Activated CD8-positive, alpha-beta memory T cell treated with anti-CD3 and anti-CD28 coated beads, Interleukin-2, amount 10 ng/mL, durations not matched to agents 7 days and 5 days (primary cell): ENCODE data around the gene SNAP47. TPM values are rescaled to one million over a fixed set of nuclear protein-coding genes. Genes with fewer than 3 reads are reported as not detected.

ENCODE experiments used
- ATAC-seq: fragments of 150-1000 bp; cut with Tn5 transposase; one replicate; pipeline ENCODE4 v1.10.0; 2021; ENCODE audit warnings: moderate library complexity
- CTCF ChIA-PET: fragments of 350-600 bp; sonication (Branson Sonifier 250); formaldehyde crosslinking; loops from one replicate; lab custom pipeline; 2021; ENCODE audit warnings: antibody characterized with exemption; lab: Charles Lee
- DNase-seq: peaks from one replicate; pipeline ENCODE4 v3.0.0-alpha.2; 2020
- H3K27ac Mint-ChIP-seq: one replicate; pipeline ENCODE4 v1.8.0; 2021; ENCODE audit warnings: mild to moderate bottlenecking, mixed read lengths
- H3K27me3 Mint-ChIP-seq: one replicate; pipeline ENCODE4 v1.8.0; 2021; ENCODE audit warnings: mixed read lengths
- H3K36me3 Mint-ChIP-seq: one replicate; pipeline ENCODE4 v1.8.0; 2021; ENCODE audit warnings: mild to moderate bottlenecking, mixed read lengths
- H3K4me1 Mint-ChIP-seq: one replicate; pipeline ENCODE4 v1.8.0; 2021; ENCODE audit warnings: mixed read lengths
- H3K4me3 Mint-ChIP-seq: one replicate; pipeline ENCODE4 v1.8.0; 2021; ENCODE audit warnings: mild to moderate bottlenecking, moderate library complexity, mixed read lengths
- H3K9me3 Mint-ChIP-seq: one replicate; pipeline ENCODE4 v1.8.0; 2022; ENCODE audit warnings: low read depth, mixed read lengths
- total RNA-seq, 2 experiments: library from RNA; stranded (reverse); gene quantifications; one replicate each; pipeline ENCODE4 v1.2.3, GENCODE V29; 2021

The SNAP47 gene
- total RNA-seq, 2 experiments from 2014 or later: 33.9 to 35.3 TPM

DNA sequence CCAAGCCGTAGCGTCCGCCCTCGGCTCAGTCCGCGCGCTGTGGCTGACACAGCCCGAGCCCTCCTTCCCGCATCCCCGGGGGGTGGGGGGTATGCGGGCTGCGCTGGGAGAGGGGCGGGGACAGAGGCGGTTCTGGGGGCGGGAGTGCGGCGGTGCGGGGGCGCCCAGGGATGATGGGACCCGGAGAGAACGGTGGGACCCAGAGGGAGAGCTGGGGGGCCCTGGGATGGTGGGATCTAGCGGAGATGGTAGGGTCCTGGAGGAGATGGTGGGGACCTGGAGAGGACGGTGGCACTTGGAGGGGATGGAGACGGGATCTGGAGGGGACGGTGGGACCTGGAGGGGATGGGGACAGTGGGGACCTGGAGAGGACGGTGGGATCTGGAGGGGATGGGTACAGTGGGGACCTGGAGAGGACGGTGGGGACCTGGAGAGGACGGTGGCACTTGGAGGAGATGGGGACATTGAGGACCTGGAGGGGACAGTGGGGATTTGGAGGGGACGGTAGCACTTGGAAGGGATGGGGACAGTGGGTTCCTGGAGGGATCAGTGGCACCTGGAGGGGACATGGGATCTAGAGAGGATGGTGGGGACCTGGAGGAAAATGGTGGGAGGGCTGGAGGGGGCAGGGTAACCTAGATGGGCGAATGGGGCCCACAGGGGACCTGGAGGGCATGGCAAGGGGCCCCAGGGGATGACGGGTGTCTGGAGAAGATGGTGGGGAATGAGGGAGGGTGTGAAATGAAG lies 477 bp downstream of the SNAP47 start:
- Mint-ChIP-seq H3K27ac (peak overlapping the region; percentile 86), H3K4me1 (peaks cover 41% of the 10 kb centered on the region), H3K9me3 (no peaks in the 10 kb centered on the region), H3K4me3 (peak overlapping the region; percentile 89), H3K27me3 (no peaks in the 10 kb centered on the region), H3K36me3 (peaks cover 12% of the 10 kb centered on the region)
- ATAC-seq (no peak), DNase-seq (no peak)
- CTCF ChIA-PET: interaction anchor here (0.7 to 1.0 kb wide), 3 partner anchors 11 to 365 kb away, joined by 3 to 4 read pairs (median 3); no protein-coding TSS in a partner anchor

DNA sequence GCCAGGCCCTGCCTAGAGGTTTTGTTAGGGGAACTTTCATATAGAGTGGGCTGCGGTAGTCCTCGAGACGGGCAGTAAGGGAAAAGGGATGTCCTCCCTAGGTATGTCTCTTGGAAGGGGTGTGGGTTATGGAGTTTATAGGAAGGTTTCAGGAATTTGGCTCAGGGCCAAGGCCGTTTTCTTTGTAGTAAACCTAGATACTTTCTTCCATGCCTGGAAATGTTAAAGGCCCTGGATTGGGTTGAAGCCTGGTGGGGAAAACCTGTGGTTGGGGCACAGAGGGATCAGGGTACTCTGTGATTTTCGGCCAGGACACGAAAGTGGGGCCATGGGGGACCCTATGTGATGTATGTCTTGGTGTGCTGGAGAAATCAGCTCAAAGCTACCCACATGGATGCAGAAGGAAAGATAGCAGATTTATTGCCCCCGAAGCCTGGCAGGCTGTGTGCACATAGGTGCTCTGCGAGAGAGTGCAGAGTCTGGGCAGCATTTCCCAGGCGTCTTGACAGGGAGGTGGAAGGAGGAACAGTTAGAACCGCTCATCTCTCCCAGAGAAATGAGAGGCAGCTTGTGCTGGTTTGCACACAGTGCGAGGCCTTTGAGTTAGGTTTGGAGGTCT lies 1.7 kb downstream of the SNAP47 start:
- peaks cover 45% of the 10 kb centered on the region for H3K4me1 Mint-ChIP-seq
- ATAC-seq (no peak), DNase-seq (peak; percentile 26)
- H3K27ac Mint-ChIP-seq: peak overlapping the region; percentile 3
- CTCF ChIA-PET: interaction anchor here (0.6 to 0.9 kb wide), 2 partner anchors 10 to 1432 kb away, joined by 3 to 4 read pairs; no protein-coding TSS in a partner anchor
- peak overlapping the region; percentile 5 for H3K4me3 Mint-ChIP-seq
- H3K36me3 Mint-ChIP-seq: peaks cover 12% of the 10 kb centered on the region
- H3K27me3 Mint-ChIP-seq: no peaks in the 10 kb centered on the region
- no peaks in the 10 kb centered on the region for H3K9me3 Mint-ChIP-seq

DNA sequence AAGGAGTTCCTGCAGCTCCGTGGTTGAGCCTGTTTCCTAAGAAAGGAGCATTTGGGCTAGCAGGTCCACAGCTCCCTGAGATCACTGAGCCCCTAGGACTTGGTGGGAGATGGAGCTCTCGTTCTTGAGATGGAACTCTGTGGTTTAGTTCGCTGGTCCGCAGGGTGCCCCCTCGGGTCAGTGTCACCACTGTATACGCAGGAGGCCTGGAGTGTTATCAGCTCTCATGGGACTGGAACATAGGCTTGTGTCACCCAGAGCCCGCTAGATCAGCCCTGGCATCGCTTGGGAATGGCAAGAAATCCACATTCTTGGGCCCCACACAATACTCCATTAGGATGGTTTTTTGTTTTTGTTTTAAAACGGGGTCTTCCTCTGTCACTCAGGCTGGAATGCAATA lies 3.6 kb downstream of the SNAP47 start:
- CTCF ChIA-PET: no interaction called here
- no peak overlapping the region for H3K27ac Mint-ChIP-seq
- DNase-seq (no peak), ATAC-seq (no peak)
- H3K27me3 Mint-ChIP-seq: no peaks in the 10 kb centered on the region
- no peak overlapping the region for H3K4me3 Mint-ChIP-seq
- H3K36me3 Mint-ChIP-seq: peaks cover 4% of the 10 kb centered on the region
- peaks cover 39% of the 10 kb centered on the region for H3K4me1 Mint-ChIP-seq
- H3K9me3 Mint-ChIP-seq: no peaks in the 10 kb centered on the region

DNA sequence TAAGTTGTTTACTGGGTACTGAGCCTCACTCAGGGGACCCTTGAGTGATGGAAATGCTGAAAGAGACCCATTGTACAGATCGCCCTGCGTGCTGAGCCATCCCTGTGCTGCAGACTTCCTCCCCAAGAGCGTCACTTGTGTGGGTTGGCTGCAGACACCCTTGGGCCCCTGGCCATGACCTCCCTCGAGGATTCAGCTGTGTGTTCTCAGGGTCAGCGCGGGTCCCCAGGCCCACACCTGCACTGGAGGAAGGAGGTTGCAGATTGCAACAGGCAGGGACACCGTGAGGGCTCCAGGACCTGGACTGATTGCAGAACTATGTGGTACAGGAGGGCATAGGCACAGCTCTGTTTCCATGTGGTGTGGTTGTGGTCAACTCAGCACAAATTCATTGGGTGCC lies 4.4 kb downstream of the SNAP47 start:
- CTCF ChIA-PET: no interaction called here

DNA sequence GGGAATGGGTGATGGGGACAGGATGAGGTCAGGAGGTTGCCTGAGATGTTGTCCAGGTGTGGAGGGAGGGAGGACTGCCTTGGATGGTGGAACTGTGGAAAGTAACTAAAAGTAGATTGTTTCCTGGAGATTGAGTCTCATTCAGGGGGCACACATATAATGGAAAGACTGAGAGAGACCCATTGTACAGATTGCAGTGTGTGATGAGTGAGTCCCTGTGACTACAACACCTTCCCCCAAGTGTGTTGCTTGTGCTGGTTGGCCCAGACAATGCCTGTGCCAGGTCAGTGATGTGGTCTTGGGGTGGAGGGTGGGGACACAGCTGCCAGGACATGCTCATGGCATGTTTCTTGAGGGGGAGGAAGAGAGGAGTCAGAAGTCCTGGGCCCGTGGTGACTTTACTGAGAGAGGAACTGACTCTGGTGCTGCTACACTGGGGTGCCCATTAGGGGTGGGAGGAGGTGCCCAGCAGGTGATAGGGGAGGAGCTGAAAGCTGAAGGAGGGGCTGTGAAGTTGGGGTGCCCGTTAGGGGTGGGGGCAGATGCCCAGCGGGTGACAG lies 5.2 kb downstream of the SNAP47 start:
- ATAC-seq (no peak), DNase-seq (no peak)
- H3K4me1 Mint-ChIP-seq: peaks cover 40% of the 10 kb centered on the region
- CTCF ChIA-PET: no interaction called here
- H3K4me3 Mint-ChIP-seq: no peak overlapping the region
- no peaks in the 10 kb centered on the region for H3K27me3 Mint-ChIP-seq
- peaks cover 2% of the 10 kb centered on the region for H3K36me3 Mint-ChIP-seq
- no peaks in the 10 kb centered on the region for H3K9me3 Mint-ChIP-seq
- H3K27ac Mint-ChIP-seq: peak overlapping the region; percentile 8

More for the DNA sequence above, 4.4 kb downstream of the SNAP47 start:
- DNase-seq (no peak), ATAC-seq (no peak)
- Mint-ChIP-seq H3K4me1 (peaks cover 37% of the 10 kb centered on the region), H3K4me3 (no peak overlapping the region), H3K9me3 (no peaks in the 10 kb centered on the region), H3K27me3 (no peaks in the 10 kb centered on the region), H3K27ac (no peak overlapping the region), H3K36me3 (peaks cover 3% of the 10 kb centered on the region)

DNA sequence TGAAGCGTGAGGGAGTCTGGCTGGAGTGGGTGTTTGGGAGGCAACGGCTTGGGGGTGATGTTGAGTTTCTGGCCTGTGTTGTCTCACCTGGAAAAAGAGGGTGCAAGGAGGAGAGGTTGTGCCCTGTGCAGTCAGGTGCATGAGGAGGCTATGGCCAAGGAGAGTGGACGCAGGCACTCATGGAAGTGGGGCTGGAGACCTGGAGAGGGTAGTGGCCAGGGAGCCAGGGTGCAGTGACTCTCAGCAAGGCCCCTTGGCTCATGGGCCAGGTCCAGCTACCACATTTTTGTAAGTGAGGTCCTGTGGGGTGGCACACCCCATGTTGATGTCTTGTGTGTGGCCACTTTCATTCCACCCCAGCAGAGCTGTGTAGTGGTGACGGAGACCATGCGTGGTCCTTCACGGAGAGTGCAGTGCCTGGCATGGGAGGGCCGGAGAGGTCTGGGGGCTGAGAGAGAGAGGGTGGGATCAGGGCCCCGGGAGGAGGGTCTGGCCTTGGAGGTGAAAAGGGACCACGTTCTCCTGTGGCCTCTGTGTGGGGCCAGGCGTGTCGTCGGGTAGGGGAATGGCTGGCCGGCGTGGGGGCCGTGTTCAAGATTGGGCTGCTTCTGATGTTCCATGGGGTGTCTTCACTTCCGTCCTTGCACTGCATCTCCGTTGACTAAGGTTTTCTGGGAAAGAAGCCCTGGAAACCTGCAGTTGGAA lies 6.1 kb downstream of the SNAP47 start:
- ATAC-seq (no peak), DNase-seq (no peak)
- CTCF ChIA-PET: no interaction called here
- Mint-ChIP-seq H3K4me3 (no peak overlapping the region), H3K27me3 (no peaks in the 10 kb centered on the region), H3K36me3 (peaks cover 2% of the 10 kb centered on the region), H3K9me3 (no peaks in the 10 kb centered on the region), H3K27ac (no peak overlapping the region), H3K4me1 (peaks cover 37% of the 10 kb centered on the region)

DNA sequence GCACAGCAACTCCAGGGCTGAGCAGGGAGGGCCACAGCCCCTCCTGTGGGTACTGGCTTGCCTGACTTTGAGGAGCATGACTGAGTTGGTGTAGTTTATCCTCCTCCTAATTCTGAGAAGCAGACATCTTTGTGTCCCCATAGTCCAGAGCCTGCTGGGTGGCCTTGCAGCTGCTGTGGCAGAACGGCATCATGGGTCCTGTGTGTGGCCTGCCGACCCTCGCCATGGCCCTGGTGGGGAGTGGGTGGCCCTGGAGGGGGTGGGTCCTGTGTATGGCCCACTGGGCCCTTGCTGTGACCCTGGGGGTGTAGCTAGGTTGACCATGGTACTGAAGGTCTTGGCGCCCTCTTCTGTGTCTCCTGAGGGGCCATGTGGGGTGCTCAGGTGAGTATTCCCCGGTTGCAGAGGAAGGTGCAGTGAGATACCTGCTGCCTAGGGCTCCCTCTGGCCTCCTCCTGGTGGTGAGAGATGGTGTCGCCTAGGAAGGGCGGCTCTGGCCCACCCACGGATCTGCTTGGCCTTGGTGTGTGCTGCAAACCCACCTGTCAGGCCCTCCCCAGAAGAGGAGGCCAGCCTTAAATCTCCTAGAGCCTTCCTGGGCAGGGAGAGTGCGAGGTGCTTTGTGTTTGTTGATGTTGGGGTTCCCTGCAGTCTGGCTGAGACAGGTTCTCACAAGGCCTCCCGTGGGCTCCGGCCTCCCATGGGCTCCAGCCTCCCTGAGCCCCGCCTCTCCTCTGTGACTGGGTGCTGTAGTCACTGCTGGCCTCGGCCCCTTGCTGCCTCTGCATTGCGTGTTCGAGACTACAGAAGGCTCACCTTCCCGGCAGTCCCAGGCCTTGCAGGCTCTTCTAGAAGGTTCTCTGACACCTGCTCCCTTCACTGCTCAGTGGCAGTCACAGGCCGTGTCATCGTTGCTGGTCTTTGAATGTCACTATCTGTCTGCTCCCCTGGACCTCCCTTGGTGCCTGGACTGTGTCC lies 7.8 kb downstream of the SNAP47 start:
- Mint-ChIP-seq H3K27ac (no peak overlapping the region), H3K36me3 (peaks cover 4% of the 10 kb centered on the region), H3K27me3 (no peaks in the 10 kb centered on the region), H3K9me3 (no peaks in the 10 kb centered on the region), H3K4me1 (peaks cover 41% of the 10 kb centered on the region), H3K4me3 (no peak overlapping the region)
- CTCF ChIA-PET: no interaction called here
- ATAC-seq (no peak), DNase-seq (no peak)

DNA sequence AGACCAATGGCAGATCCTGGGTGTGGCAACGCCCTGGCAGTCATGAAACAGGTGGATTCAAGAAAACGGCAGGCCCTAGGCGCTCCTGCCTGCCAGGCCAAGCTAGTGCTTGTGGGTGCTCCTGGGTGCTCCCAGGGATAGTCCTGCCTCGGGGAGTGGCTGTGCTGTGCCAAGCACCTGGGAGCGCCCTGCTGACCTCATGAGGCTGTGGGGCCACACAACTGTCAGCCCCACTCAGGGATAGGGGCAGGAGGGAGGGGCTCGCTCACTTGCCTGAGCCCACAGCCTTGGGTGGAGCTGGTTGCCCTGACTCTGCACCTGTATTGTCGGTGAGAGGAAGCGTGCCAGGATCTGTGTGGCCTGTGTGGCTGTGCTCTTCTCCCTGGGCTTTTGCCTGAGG lies 9.4 kb downstream of the SNAP47 start:
- peaks cover 13% of the 10 kb centered on the region for H3K36me3 Mint-ChIP-seq

DNA sequence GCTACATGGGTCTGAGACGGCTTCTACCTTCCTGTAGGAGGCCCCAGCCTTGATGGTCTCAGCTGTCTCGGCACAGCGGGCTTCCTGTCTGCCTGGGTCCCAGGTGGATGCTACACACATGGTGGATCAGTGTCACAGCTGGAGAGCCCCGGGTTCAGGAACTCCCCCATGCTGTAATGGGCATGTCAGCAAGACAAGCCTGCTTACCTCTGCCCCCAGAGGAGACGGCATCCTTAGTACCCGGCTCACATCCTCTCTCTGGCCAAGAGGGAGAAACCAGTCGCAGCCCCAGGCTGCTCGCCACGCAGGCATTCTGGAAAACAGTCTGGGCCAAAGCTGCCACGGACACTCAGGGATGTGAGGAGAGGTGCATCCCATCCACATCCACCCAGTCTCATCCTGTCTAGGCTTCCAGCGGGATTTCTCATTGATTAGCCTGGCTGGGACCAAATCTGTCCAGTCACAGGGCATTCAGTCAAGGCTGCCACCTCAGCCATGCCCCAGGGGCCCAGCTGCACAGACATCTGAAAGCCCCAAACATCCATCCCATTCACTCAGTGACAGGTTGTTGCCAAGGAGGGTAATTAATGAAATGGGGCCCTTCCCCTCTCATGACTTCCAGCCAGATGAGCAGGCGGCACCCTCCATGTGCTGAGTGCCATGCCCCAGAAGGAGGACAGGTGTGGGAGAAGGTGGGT lies 10.5 kb downstream of the SNAP47 start:
- ATAC-seq (no peak), DNase-seq (no peak)
- H3K9me3 Mint-ChIP-seq: no peaks in the 10 kb centered on the region
- no peaks in the 10 kb centered on the region for H3K27me3 Mint-ChIP-seq
- peaks cover 43% of the 10 kb centered on the region for H3K4me1 Mint-ChIP-seq
- no peak overlapping the region for H3K27ac Mint-ChIP-seq
- peaks cover 11% of the 10 kb centered on the region for H3K36me3 Mint-ChIP-seq
- H3K4me3 Mint-ChIP-seq: no peak overlapping the region
- CTCF ChIA-PET: no interaction called here

More for the DNA sequence above, 9.4 kb downstream of the SNAP47 start:
- H3K27me3 Mint-ChIP-seq: no peaks in the 10 kb centered on the region
- no peak overlapping the region for H3K4me3 Mint-ChIP-seq
- no peak overlapping the region for H3K27ac Mint-ChIP-seq
- CTCF ChIA-PET: interaction anchor here (1.5 kb wide), 1 partner anchor 21 kb away, joined by 6 read pairs; no protein-coding TSS in a partner anchor
- ATAC-seq: no peak
- no peak for DNase-seq
- peaks cover 49% of the 10 kb centered on the region for H3K4me1 Mint-ChIP-seq
- H3K9me3 Mint-ChIP-seq: no peaks in the 10 kb centered on the region

DNA sequence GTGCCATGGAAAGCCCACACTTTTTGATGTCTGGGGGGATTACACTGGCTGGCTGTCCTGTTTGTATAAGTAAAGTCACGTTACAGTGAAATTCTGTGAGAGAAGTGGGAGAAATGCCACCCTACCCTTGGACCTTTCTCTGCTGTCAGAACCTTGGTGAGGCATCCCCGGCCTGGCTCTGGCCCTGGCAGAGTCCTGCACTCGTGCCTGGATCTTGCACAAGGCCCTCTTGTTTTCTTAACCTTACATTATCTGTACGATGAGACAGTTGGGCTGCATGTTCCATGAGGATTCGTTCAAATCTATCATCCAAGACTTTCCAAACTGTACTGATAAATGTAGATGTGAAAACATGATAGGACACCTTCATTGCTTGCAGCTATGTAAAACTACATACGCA lies 11.4 kb downstream of the SNAP47 start:
- no peaks in the 10 kb centered on the region for H3K9me3 Mint-ChIP-seq
- H3K4me1 Mint-ChIP-seq: peaks cover 44% of the 10 kb centered on the region
- H3K27ac Mint-ChIP-seq: peak overlapping the region; percentile 50
- no peaks in the 10 kb centered on the region for H3K27me3 Mint-ChIP-seq
- no peak overlapping the region for H3K4me3 Mint-ChIP-seq
- ATAC-seq (no peak), DNase-seq (no peak)
- peaks cover 14% of the 10 kb centered on the region for H3K36me3 Mint-ChIP-seq
- CTCF ChIA-PET: interaction anchor here (1.4 kb wide), 1 partner anchor 10 kb away, joined by 4 read pairs; no protein-coding TSS in a partner anchor

DNA sequence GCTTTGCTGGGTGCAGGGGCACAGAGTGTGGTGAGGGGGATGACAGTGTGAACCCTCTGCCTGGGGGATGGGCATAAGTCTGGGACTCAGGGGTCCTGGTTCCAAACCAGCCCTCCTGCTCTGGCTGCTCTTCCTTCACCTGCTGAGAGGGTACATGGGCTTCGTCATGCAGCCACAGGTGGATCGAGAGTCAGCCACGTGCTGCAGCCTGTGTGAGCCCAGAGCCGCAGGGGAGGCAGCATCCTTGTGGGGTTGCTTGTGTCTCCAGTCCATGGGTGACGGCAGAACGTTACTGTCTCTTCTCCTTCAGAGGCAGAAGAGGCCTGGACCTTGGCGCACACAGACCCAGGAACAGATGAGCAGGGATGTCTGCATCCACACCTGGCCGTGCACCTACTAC lies 12.1 kb downstream of the SNAP47 start:
- Mint-ChIP-seq H3K27ac (peak overlapping the region; percentile 91), H3K4me1 (peaks cover 48% of the 10 kb centered on the region), H3K4me3 (no peak overlapping the region), H3K9me3 (no peaks in the 10 kb centered on the region), H3K36me3 (peaks cover 18% of the 10 kb centered on the region), H3K27me3 (no peaks in the 10 kb centered on the region)
- CTCF ChIA-PET: interaction anchor here (1.0 to 1.4 kb wide), 2 partner anchors 11 to 16 kb away, joined by 4 read pairs; no protein-coding TSS in a partner anchor
- ATAC-seq: no peak
- no peak for DNase-seq
